WTC11 (cell line): ENCODE measurements around the gene TFF3. TPM values are rescaled to one million over a fixed set of nuclear protein-coding genes. Genes with fewer than 3 reads are reported as not detected.

Experiments used
- ATAC-seq: fragments of 200-7000 bp; cut with Tn5 transposase; 2 replicates; pipeline ENCODE4 v1.10.0; 2021; ENCODE audit warnings: mild to moderate bottlenecking, moderate library complexity
- CTCF ChIA-PET: fragments of 300-600 bp; sonication (Branson Sonifier 250); formaldehyde crosslinking; loops from one replicate; lab custom pipeline; 2021; ENCODE audit warnings: antibody characterized with exemption; lab: Charles Lee
- POLR2A ChIA-PET: fragments of 350-600 bp; sonication (Branson Sonifier 250); formaldehyde crosslinking; loops from one replicate; lab custom pipeline; 2021; ENCODE audit warnings: antibody characterized with exemption; lab: Charles Lee
- DNase-seq: peaks from one replicate; pipeline ENCODE4 v3.0.0; 2021; ENCODE audit warnings: low spot score
- H3K27ac Mint-ChIP-seq: 2 replicates; pipeline ENCODE4 v1.8.0; 2021; ENCODE audit warnings: mixed read lengths
- H3K27me3 Mint-ChIP-seq: 2 replicates; pipeline ENCODE4 v1.8.0; 2021; ENCODE audit warnings: low read depth, mild to moderate bottlenecking, moderate library complexity, mixed read lengths
- H3K36me3 Mint-ChIP-seq: 2 replicates; pipeline ENCODE4 v1.8.0; 2021; ENCODE audit warnings: mixed read lengths
- H3K4me1 Mint-ChIP-seq: 2 replicates; pipeline ENCODE4 v1.8.0; 2022; ENCODE audit warnings: mixed read lengths
- H3K4me3 Mint-ChIP-seq: 2 replicates; pipeline ENCODE4 v1.8.0; 2021; ENCODE audit warnings: mild to moderate bottlenecking, moderate library complexity, mixed read lengths
- H3K9me3 Mint-ChIP-seq: 2 replicates; pipeline ENCODE4 v1.8.0; 2021; ENCODE audit warnings: mixed read lengths
- MXD4 ChIP-seq: fragments of 250-450 bp; sonication (Bioruptor Pico); IDR thresholded peaks from 2 replicates; pipeline ENCODE4 v1.8.0; 2021; ENCODE audit warnings: mild to moderate bottlenecking, moderate library complexity, borderline replicate concordance
- NFYB ChIP-seq: sonication (generic); formaldehyde crosslinking; conservative IDR thresholded peaks from 2 replicates; pipeline ENCODE4 v1.8.0; 2022; ENCODE audit warnings: low read depth, missing genetic modification reagents
- NR2C2 ChIP-seq: sonication (generic); formaldehyde crosslinking; IDR thresholded peaks from 2 replicates; pipeline ENCODE4 v1.8.0; 2022; ENCODE audit warnings: mild to moderate bottlenecking, missing genetic modification reagents
- PREB ChIP-seq: sonication (generic); formaldehyde crosslinking; IDR thresholded peaks from 2 replicates; pipeline ENCODE4 v1.8.1; 2022; ENCODE audit warnings: mild to moderate bottlenecking, missing genetic modification reagents, moderate library complexity, borderline replicate concordance
- SMAD4 ChIP-seq: sonication (generic); formaldehyde crosslinking; IDR thresholded peaks from 2 replicates; pipeline ENCODE4 v1.8.0; 2022; ENCODE audit warnings: mild to moderate bottlenecking, missing genetic modification reagents
- SP1 ChIP-seq: sonication (generic); formaldehyde crosslinking; conservative IDR thresholded peaks from 2 replicates; pipeline ENCODE4 v1.8.1; 2022; ENCODE audit warnings: missing genetic modification reagents
- ZBTB21 ChIP-seq: sonication (generic); formaldehyde crosslinking; IDR thresholded peaks from 2 replicates; pipeline ENCODE4 v1.8.1; 2023; ENCODE audit warnings: mild to moderate bottlenecking, missing genetic modification reagents, borderline replicate concordance
- ZMAT4 ChIP-seq: fragments of 250-450 bp; sonication (Bioruptor Pico); IDR thresholded peaks from 2 replicates; pipeline ENCODE4 v1.9.0; 2021; ENCODE audit warnings: mild to moderate bottlenecking
- ZNF121 ChIP-seq: sonication (generic); formaldehyde crosslinking; IDR thresholded peaks from 2 replicates; pipeline ENCODE4 v1.8.0; 2023; ENCODE audit warnings: missing genetic modification reagents
- ZNF219 ChIP-seq: sonication (generic); formaldehyde crosslinking; IDR thresholded peaks from 2 replicates; pipeline ENCODE4 v1.8.0; 2023; ENCODE audit warnings: missing genetic modification reagents, mild to moderate bottlenecking, borderline replicate concordance
- ZNF396 ChIP-seq: fragments of 250-450 bp; sonication (Bioruptor Pico); IDR thresholded peaks from 2 replicates; pipeline ENCODE4 v1.8.0; 2021; ENCODE audit warnings: mild to moderate bottlenecking, moderate library complexity, borderline replicate concordance
- ZNF416 ChIP-seq: fragments of 250-450 bp; sonication (Bioruptor Pico); IDR thresholded peaks from 2 replicates; pipeline ENCODE4 v1.9.0; 2021; ENCODE audit warnings: mild to moderate bottlenecking, inconsistent platforms
- ZNF512 ChIP-seq: sonication (generic); formaldehyde crosslinking; IDR thresholded peaks from 2 replicates; pipeline ENCODE4 v1.8.1; 2022; ENCODE audit warnings: missing genetic modification reagents, borderline replicate concordance
- total RNA-seq: library from RNA; stranded (reverse); gene quantifications from 3 replicates; pipeline ENCODE4 v1.2.3, GENCODE V29; 2021
- TF ChIP-seq, protein P1 (sequence below): fragments of 250-450 bp; sonication (Bioruptor Pico); IDR thresholded peaks from 2 replicates; pipeline ENCODE4 v1.9.0; 2021; ENCODE audit warnings: mild to moderate bottlenecking, borderline replicate concordance

The TFF3 gene
- total RNA-seq, 1 experiment from 2014 or later = 4.2 TPM

DNA sequence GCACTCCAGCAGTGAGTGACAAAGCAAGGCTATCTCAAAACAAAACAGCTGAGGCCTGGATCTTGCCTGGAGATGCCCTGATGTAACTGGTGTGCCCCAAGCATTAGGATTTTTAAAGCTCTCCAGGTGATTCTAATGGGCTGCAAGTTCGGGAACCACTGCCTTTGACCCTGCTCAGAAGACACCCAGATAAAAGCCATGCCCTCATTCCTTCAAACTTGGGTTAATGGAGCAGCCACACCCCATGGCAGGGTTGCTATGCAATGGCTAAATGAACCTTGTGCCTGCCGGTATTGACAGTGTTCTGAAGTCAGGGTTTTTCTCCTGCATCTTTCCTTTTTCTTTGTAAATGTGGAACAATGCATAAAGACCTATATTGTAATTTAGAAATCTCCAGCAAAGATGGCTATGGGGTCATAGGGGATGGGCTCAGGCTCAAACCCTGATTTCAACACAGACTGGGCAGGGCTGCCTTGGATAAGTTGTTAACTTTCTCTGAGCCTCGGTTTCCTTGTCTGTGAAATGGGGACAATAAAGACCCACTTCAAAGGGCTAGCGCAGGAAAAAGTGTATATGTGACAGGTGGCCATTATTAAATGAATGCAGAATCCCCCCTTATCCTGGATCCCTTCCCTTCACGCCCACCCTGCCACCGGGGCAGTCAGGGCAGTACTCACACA lies 453 bp downstream of the TFF3 start:
- ATAC-seq = no peak

GRCh38 chr21:42313501-42313969 lies 1.7 kb downstream of the TFF3 start:
- Mint-ChIP-seq H3K27ac (peak overlapping the region; percentile 71; the same call in 1 of the 2 replicates), H3K9me3 (no peaks in the 10 kb centered on the region), H3K4me3 (no peak overlapping the region), H3K36me3 (no peaks in the 10 kb centered on the region), H3K4me1 (peaks cover 67% of the 10 kb centered on the region), H3K27me3 (peaks cover 6% of the 10 kb centered on the region)
- ChIA-PET CTCF (interaction anchor here (11.5 kb wide), 1 partner anchor 24 kb away, joined by 165 read pairs; no protein-coding TSS in a partner anchor), POLR2A (no interaction called here)
- DNase-seq (peak; percentile 64), ATAC-seq (peak; percentile 39)
- TF ChIP-seq ZBTB21 (CRISPR knock-in tag) (0 out of 2 replicates have a peak, but pooled peaks have one; percentile 30), PREB (CRISPR knock-in tag) (no peak), SP1 (CRISPR knock-in tag) (0 out of 2 replicates have a peak, but pooled peaks have one; percentile 30)
- TF ChIP-seq, all 79 proteins: peak for 2

More for the DNA sequence above, 453 bp downstream of the TFF3 start:
- ChIA-PET CTCF (interaction anchor here (11.5 kb wide), 1 partner anchor 22 kb away, joined by 165 read pairs; no protein-coding TSS in a partner anchor), POLR2A (no interaction called here)
- no peak overlapping the region; the same call in 1 of the 2 replicates for H3K27ac Mint-ChIP-seq
- no peak overlapping the region for H3K4me3 Mint-ChIP-seq
- no peaks in the 10 kb centered on the region for H3K36me3 Mint-ChIP-seq
- H3K9me3 Mint-ChIP-seq = no peaks in the 10 kb centered on the region
- peaks cover 6% of the 10 kb centered on the region for H3K27me3 Mint-ChIP-seq
- TF ChIP-seq ZNF396 (CRISPR knock-in tag) (no peak), NR2C2 (no peak), SP1 (CRISPR knock-in tag) (no peak), ZMAT4 (CRISPR knock-in tag) (no peak), MXD4 (CRISPR knock-in tag) (no peak), NFYB (CRISPR knock-in tag) (no peak), SMAD4 (no peak), ZNF512 (no peak), ZNF219 (CRISPR knock-in tag) (no peak), ZNF121 (no peak), ZNF416 (CRISPR knock-in tag) (no peak)
- TF ChIP-seq, protein P1, sequence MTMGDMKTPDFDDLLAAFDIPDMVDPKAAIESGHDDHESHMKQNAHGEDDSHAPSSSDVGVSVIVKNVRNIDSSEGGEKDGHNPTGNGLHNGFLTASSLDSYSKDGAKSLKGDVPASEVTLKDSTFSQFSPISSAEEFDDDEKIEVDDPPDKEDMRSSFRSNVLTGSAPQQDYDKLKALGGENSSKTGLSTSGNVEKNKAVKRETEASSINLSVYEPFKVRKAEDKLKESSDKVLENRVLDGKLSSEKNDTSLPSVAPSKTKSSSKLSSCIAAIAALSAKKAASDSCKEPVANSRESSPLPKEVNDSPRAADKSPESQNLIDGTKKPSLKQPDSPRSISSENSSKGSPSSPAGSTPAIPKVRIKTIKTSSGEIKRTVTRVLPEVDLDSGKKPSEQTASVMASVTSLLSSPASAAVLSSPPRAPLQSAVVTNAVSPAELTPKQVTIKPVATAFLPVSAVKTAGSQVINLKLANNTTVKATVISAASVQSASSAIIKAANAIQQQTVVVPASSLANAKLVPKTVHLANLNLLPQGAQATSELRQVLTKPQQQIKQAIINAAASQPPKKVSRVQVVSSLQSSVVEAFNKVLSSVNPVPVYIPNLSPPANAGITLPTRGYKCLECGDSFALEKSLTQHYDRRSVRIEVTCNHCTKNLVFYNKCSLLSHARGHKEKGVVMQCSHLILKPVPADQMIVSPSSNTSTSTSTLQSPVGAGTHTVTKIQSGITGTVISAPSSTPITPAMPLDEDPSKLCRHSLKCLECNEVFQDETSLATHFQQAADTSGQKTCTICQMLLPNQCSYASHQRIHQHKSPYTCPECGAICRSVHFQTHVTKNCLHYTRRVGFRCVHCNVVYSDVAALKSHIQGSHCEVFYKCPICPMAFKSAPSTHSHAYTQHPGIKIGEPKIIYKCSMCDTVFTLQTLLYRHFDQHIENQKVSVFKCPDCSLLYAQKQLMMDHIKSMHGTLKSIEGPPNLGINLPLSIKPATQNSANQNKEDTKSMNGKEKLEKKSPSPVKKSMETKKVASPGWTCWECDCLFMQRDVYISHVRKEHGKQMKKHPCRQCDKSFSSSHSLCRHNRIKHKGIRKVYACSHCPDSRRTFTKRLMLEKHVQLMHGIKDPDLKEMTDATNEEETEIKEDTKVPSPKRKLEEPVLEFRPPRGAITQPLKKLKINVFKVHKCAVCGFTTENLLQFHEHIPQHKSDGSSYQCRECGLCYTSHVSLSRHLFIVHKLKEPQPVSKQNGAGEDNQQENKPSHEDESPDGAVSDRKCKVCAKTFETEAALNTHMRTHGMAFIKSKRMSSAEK = no peak
- no peak for DNase-seq
- peaks cover 66% of the 10 kb centered on the region for H3K4me1 Mint-ChIP-seq
